NCI-H510A (cell line): Measurements from ENCODE around the gene MYL12B.
"Not testable (repeated sequence)": the region's sequence is repeated elsewhere in the genome, so short reads cannot be mapped to it uniquely, and the experiment has no call there.

Experiments
- DNase-seq: peaks from one replicate; lab custom pipeline; 2025; lab: John Stamatoyannopoulos, UW

MYL12B gene

GRCh38 chr18:3262234-3263131, 550 bp downstream of the MYL12B start:
- no peak for DNase-seq

DNA sequence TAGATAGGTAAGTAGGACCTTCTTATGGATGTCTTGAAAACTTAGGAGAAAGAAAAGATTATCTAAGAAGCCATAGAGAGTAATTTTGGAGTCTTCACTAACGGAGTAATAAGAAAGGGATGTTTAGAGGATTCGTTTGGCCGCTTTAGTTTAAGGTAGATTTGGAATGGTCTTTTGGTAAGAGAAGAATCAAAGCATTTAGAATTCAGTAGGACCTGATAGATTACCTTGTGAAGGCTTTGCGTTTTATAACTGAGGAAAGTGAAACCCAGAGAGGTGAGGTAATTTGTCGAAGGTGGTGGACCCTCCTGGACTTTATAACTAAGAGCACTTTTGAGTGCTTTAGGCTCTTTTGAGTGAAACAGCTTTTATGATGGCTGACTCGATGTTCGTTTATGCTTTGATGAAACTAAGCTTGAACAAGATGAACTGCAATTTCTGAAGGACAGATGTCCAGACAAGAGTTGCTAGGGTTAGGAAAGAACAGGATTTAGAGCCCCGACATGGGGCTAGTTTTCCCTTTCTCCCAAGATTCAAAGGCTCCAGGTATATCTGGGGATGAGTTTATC, 1.3 kb downstream of the MYL12B start:
- no peak for DNase-seq

DNA sequence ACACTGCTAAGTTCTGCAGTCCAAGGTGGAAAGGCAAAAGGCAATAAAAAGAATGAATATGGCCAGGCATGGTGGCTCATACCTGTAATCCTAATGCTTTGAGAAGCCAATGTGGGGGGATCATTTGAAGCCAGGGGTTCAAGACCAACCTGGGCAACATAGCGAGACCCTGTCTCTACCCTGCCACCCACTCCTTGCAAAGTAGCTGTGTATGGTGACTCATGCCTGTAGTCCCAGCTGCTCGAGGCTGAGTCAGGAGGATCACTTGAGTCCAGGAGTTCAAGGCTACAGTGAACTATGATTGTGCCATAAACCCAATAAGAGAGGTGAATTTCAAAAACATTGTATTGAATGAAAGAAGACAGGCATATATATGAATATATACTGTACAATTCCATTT, 2.4 kb downstream of the MYL12B start:
- DNase-seq, result no peak

DNA sequence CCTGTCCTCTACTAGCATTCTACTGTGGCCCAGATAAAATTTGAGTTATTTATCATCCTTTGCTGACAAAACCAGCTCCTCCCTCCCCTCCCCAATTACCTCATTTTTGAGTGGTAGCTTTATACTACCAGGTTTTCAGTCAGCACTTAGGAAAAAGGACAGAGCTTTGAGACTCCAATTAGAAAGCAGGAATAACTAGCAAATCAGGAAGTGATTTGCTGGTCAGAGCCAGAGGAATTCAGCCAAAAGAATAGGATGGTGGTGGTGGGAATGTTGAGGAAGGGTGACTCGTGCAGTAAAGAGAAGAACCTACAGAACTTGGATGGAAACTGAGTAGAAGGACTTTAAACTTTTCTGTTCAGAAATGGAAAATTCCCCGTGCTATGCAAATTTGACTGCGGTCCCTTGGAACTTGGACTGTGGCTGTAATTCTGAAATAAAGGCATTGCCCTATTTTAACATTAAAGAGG, 3.7 kb downstream of the MYL12B start:
- DNase-seq, result no peak

DNA sequence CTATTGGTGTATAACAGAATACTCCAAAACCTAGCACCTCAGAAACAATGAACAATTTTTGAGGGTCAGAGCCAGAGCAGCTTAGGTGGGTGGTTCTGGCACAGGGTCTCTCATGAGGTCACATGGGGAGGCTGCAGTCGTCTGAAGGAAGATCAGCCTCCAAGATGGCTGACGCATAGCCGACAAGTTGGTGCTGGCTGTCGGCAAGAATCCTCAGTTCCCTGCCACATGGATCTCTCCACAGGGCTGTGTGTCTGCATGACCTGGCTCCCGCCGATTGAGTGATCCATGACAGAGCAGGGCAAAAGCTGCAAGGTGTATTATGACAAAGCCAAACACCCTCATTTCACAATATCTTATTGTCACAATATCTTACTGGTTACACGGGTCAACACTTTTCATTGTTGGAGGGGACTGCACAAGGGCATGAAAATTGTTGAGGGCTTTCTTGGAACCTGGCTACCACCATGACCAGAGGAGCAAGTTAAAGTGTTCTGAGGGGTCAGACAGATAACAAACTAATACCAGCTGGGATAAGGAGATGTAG, 4.2 kb downstream of the MYL12B start:
- no peak for DNase-seq

- DNase-seq, result no peak
These were observed 6.4 kb downstream of the MYL12B start for GRCh38 chr18:3268306-3268705.

- no peak for DNase-seq
These were observed 7.4 kb downstream of the MYL12B start for GRCh38 chr18:3269241-3269913.

DNA sequence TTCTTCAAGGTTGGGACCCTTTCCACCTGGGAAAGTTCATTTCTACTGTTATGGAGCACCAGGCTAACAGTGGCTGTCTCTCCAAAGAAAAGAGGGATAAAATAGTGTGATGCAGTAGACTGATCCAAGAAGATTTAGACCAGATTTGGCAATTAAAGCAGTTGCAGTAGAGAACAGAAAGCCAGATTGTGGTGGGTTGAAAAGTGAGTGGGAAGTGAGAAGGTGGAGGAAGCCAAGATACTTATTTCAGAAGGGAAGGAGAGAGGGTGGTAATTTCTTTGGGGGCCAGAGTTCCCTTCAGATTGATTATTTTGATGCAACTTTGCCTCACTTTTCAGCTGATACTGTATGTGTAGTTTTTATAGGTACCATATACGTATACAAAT, 8.0 kb downstream of the MYL12B start:
- no peak for DNase-seq

GRCh38 chr18:3273042-3273441, 11.1 kb downstream of the MYL12B start:
- no peak for DNase-seq

DNA sequence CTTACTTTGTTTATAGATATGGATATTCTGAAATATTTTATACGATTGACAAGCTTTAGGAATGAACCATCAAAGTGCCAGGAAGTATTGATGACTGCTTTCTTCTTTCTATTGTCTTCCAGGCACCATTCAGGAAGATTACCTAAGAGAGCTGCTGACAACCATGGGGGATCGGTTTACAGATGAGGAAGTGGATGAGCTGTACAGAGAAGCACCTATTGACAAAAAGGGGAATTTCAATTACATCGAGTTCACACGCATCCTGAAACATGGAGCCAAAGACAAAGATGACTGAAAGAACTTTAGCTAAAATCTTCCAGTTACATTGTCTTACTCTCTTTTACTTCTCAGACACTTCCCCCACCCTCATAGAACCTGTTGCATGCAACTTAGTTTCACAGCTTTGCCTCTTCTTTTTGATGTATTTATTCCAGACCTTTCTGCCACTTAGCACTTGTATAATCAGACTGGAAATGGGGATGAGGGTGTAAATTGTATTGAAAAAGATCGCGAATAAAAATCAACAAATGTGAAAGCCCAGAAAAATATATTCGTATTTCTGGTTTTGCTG, 15.8 kb downstream of the MYL12B start:
- DNase-seq, result not testable (repeated sequence)

GRCh38 chr18:3279201-3280185, 17.6 kb downstream of the MYL12B start:
- no peak for DNase-seq

GRCh38 chr18:3281456-3282400, 19.8 kb downstream of the MYL12B start:
- DNase-seq, result peak; percentile 43

- DNase-seq, result no peak
These were observed 21.4 kb downstream of the MYL12B start for GRCh38 chr18:3283253-3283863.

- no peak for DNase-seq
These were observed 22.0 kb downstream of the MYL12B start for GRCh38 chr18:3283908-3284307.

DNA sequence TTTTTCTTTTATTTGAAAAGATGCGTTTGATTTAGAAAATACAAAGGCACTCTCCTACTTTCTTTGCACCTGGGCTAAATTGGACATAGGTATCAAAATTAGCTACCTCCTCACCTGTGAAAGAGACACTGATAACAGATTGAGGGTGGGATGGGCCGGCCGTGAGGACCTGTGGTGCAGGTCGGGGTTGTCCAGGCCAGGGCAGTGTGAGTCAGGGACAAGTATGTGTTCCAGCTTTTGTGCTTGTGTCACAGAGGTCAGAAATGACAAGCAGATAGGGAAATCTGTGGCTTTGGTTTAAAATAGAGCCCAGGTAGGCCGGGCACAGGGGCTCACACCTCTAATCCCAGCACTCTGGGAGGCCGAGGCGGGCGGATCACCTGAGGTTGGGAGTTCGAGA, 22.6 kb downstream of the MYL12B start:
- no peak for DNase-seq

GRCh38 chr18:3286159-3286558, 24.2 kb downstream of the MYL12B start:
- DNase-seq, result no peak

DNA sequence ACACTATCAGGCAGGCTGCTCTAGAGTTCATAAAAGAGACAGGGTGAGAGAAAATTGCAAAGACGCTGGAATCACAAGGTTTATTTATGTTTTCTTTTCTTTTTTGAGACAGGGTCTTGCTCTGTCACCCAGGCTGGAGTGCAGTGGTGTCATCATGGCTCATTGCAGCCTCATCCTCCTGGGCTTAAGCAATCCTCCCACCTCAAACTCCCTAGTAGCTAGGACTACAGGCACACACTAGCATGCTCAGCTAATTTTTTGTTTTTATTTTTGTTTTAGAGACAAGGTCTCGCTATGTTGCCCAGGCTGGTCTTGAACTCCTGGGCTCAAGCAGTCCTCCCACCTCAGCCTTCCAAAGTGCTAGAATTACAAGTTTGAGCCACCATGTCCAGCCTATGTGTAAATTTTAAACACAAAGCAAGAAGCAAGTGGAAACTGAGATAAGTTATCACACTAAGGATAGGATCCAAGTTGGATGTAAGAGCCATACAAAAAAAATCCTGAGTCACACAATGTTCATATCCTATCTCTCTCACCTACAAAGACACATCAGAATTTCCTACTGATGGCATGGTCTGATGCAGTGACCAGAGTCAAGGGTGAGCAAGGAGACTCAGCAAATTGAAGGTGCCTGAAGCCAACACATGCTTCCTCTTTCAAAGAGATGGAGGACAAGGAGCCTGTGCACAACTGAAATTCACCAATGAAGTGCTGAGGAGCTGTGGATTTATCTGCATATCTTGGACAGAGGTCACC, 31.4 kb downstream of the MYL12B start:
- no peak for DNase-seq

GRCh38 chr18:3294435-3295080, 32.6 kb downstream of the MYL12B start:
- no peak for DNase-seq
